Neural cell (in vitro differentiated cells): ENCODE results near the gene CUEDC1. TPM values are rescaled to one million over a fixed set of nuclear protein-coding genes. Genes with fewer than 3 reads are reported as not detected.

Experiments
- H2AFZ ChIP-seq: fragments of 200-600, 300-800 bp; sonication (generic), shearing (Covaris generic); 2 replicates; pipeline ENCODE4 v1.6.0; 2014; ENCODE audit warnings: low read depth, mild to moderate bottlenecking, antibody characterized with exemption, low read length, moderate library complexity
- H3F3A ChIP-seq: fragments of 200-600 bp; shearing (Covaris generic); 2 replicates; pipeline ENCODE4 v1.6.1; 2016; ENCODE audit warnings: mild to moderate bottlenecking, moderate library complexity, mixed read lengths, antibody characterized with exemption, low read length; ENCODE audit not compliant: insufficient read depth, poor library complexity, severe bottlenecking
- H3K27ac ChIP-seq: fragments of 200-600, 300-800 bp; sonication (generic), shearing (Covaris generic); 2 replicates; pipeline ENCODE4 v1.5.1; 2014; ENCODE audit warnings: mild to moderate bottlenecking, low read length, moderate library complexity
- H3K27me3 ChIP-seq: fragments of 300-800, 200-600 bp; sonication (generic), shearing (Covaris generic); 2 replicates; pipeline ENCODE4 v1.6.0; 2014; ENCODE audit warnings: mild to moderate bottlenecking, low read depth, low read length, moderate library complexity; ENCODE audit not compliant: insufficient read depth
- H3K36me3 ChIP-seq: fragments of 300-800, 200-600 bp; sonication (generic), shearing (Covaris generic); 2 replicates; pipeline ENCODE4 v1.5.1; 2014; ENCODE audit warnings: mild to moderate bottlenecking, antibody characterized with exemption, low read length, moderate library complexity; ENCODE audit not compliant: insufficient read depth
- H3K4me2 ChIP-seq: fragments of 300-800, 200-600 bp; sonication (generic), shearing (Covaris generic); 2 replicates; pipeline ENCODE4 v1.6.0; 2014; ENCODE audit warnings: mild to moderate bottlenecking, low read length
- H3K4me3 ChIP-seq: fragments of 300-800, 200-600 bp; sonication (generic), shearing (Covaris generic); 2 replicates; pipeline ENCODE4 v1.5.1; 2014; ENCODE audit warnings: mild to moderate bottlenecking, low read length, moderate library complexity
- H3K79me2 ChIP-seq: fragments of 200-600 bp; shearing (Covaris generic); replicated peaks from 2 replicates; pipeline ENCODE4 v1.6.0; 2014; ENCODE audit warnings: mild to moderate bottlenecking, low read length, moderate library complexity; ENCODE audit not compliant: insufficient read depth
- H3K9ac ChIP-seq: fragments of 300-800, 200-600 bp; sonication (generic), shearing (Covaris generic); 2 replicates; pipeline ENCODE4 v1.6.1; 2016; ENCODE audit warnings: mild to moderate bottlenecking, low read length, mixed read lengths
- H3K9me2 ChIP-seq: fragments of 200-600 bp; shearing (Covaris generic); 2 replicates; pipeline ENCODE4 v1.6.1; 2016; ENCODE audit warnings: mild to moderate bottlenecking, low read length, mixed read lengths; ENCODE audit not compliant: insufficient read depth
- H3K9me3 ChIP-seq: fragments of 200-600, 300-800 bp; sonication (generic), shearing (Covaris generic); 2 replicates; pipeline ENCODE4 v1.6.1; 2016; ENCODE audit warnings: mild to moderate bottlenecking, mixed run types, low read length, moderate library complexity, mixed read lengths
- H4K20me1 ChIP-seq: fragments of 200-600 bp; shearing (Covaris generic); 2 replicates; pipeline ENCODE4 v1.6.1; 2016; ENCODE audit warnings: mild to moderate bottlenecking, mixed run types; ENCODE audit not compliant: insufficient read depth
- CTCF ChIP-seq: fragments of 450-650 bp; IDR thresholded peaks from 2 replicates; pipeline ENCODE4 v1.5.1; 2014; ENCODE audit warnings: antibody characterized with exemption, mild to moderate bottlenecking, moderate library complexity; ENCODE audit not compliant: poor library complexity, severe bottlenecking
- EZH2 ChIP-seq: fragments of 200-600, 300-800 bp; shearing (Covaris generic), sonication (generic); IDR thresholded peaks from 2 replicates; pipeline ENCODE4 v1.6.1; 2014; ENCODE audit warnings: antibody characterized with exemption, low read length, borderline replicate concordance, mild to moderate bottlenecking; ENCODE audit not compliant: insufficient read depth, poor library complexity, severe bottlenecking
- MXI1 ChIP-seq: fragments of 450-650 bp; conservative IDR thresholded peaks from 2 replicates; pipeline ENCODE4 v1.6.1; 2014; ENCODE audit warnings: antibody characterized with exemption, mild to moderate bottlenecking; ENCODE audit not compliant: poor library complexity, severe bottlenecking
- POLR2AphosphoS5 ChIP-seq: IDR thresholded peaks from 2 replicates; pipeline ENCODE4 v1.6.1; 2012
- RAD21 ChIP-seq: fragments of 450-650 bp; conservative IDR thresholded peaks from 2 replicates; pipeline ENCODE4 v1.6.1; 2014; ENCODE audit warnings: antibody characterized with exemption, mild to moderate bottlenecking, moderate library complexity
- REST ChIP-seq: IDR thresholded peaks from 2 replicates; pipeline ENCODE4 v1.6.1; 2012; ENCODE audit warnings: borderline replicate concordance
- SMC3 ChIP-seq: fragments of 450-650 bp; conservative IDR thresholded peaks from 2 replicates; pipeline ENCODE4 v1.6.1; 2014; ENCODE audit warnings: antibody characterized with exemption, mild to moderate bottlenecking, moderate library complexity; ENCODE audit not compliant: poor library complexity
- polyA plus RNA-seq: library from polyadenylated mRNA; depleted of rRNA; stranded (reverse); fragments of >200 nt; gene quantifications from 2 replicates; pipeline ENCODE4 v1.2.3, GENCODE V29; 2014

CUEDC1 gene
- polyA plus RNA-seq, 1 donor from 2014 or later = 27.0 TPM

DNA sequence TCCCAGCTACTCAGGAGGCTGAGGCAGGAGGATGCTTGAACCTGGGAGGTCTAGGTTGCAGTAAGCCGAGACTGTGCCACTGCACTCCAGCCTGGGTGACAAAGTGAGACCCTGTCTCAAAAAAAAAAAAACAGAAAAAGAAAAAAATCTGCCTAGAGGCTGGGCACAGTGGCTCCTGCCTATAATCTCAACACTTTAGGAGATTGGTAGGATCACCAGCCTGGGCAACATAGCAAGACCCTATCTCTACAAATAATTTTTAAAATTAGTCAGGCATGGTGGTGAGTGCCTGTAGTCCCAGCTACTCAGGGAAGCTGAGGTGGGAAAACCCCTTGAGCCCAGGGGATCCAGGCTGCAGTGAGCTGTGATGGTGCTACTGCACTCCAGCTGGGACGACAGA lies 17.7 kb downstream of the CUEDC1 start:
- Histone ChIP-seq H3K27ac (no peak overlapping the region), H4K20me1 (no peaks in the 10 kb centered on the region), H3K9me3 (no peaks in the 10 kb centered on the region), H2AFZ (no peak overlapping the region), H3K9me2 (no peaks in the 10 kb centered on the region), H3K27me3 (no peaks in the 10 kb centered on the region), H3F3A (no peaks in the 10 kb centered on the region), H3K79me2 (peaks cover 6% of the 10 kb centered on the region), H3K36me3 (no peaks in the 10 kb centered on the region), H3K4me2 (no peak overlapping the region), H3K4me3 (no peak overlapping the region), H3K9ac (no peak overlapping the region)
- TF ChIP-seq EZH2 (no peak), REST (no peak), SMC3 (no peak), MXI1 (no peak), RAD21 (no peak), CTCF (no peak), POLR2AphosphoS5 (no peak)

DNA sequence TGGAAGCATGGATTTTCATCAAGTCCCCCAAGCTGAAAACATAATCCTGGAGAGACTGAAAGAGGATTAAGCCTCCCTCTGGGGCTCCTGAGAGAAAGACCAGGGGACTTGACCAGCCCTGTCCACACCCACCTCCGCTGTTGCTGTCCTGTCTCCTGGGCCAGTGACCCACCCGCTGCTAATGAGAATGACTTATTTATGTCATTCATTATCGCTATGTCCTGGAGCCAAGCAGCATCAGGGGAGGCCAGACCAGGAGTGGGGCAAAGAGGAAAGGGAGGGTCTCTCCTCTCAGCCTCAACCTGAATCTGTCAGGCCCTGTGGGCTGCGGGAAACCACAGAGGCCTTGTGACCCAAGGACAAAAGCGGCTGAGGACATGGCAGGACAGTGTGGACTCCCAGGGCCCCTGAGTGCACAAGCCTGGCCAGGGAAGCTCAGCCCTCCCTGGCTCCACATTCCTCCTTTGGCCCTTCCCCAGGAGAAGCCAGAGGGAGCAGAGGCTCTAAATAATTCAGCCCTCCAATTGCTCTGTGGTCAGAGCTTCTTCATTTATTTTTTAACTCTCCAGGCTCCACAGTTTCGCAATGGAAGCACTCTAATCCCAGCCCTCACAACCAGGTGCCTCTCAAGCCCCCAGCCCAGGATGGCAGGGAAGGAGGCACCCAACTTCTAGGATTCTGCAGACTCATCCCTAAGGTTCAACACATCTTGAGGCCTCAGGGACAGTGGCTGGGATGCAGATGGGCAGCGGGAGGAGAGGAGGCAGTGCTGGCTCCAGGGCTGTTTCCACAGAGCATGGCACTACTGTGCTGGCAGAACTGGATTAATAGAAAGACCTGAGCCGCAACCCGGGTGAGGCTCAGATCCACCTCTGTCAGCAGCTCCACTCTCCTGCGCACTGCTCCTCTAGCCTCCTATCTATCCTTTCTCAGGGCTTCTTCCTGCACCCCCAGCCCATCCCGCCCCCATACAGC lies 19.1 kb downstream of the CUEDC1 start:
- H3K27me3 ChIP-seq = no peaks in the 10 kb centered on the region
- no peak for TF ChIP-seq EZH2
- no peak overlapping the region for H2AFZ ChIP-seq
- H3K9me3 ChIP-seq = no peaks in the 10 kb centered on the region
- H3K4me3 ChIP-seq = peak overlapping the region; percentile 52
- peak overlapping the region; percentile 25 for H3K4me2 ChIP-seq
- no peaks in the 10 kb centered on the region for H3K36me3 ChIP-seq
- no peaks in the 10 kb centered on the region for H3K9me2 ChIP-seq
- peak overlapping the region; percentile 60 for H3K9ac ChIP-seq
- H4K20me1 ChIP-seq = no peaks in the 10 kb centered on the region
- no peaks in the 10 kb centered on the region for H3F3A ChIP-seq
- H3K27ac ChIP-seq = peak overlapping the region; percentile 87
- peaks cover 6% of the 10 kb centered on the region for H3K79me2 ChIP-seq
